ENCODE data around the gene GDPD5.

The GDPD5 gene

DNA sequence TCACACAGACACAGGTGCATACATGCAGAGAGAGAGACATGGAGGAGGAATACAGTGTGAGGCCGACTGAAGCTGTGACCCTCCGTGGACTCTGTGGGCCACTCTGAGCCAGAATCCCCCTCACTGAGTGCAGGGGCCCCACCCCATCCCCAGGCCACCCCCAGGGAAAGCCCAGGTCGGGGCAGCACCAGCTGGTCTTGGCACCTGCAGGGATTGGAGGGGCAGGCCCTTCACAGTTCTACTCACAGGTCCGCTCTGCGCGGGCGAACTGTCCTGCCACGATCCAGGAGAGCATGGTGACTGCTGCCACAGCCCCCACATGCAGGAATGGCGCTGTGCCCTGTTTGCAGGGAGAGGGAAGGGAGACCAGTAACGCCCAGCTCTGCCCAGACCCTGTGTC, 76.5 kb downstream of the GDPD5 start:
- H3K9ac ChIP-seq (ENCODE audit: low read length), result no peak overlapping the region
- H3K9me3 ChIP-seq (ENCODE audit: control insufficient read depth, insufficient read depth, low read depth, low read length), result no peaks in the 10 kb centered on the region
- H3K4me1 ChIP-seq (ENCODE audit: control insufficient read depth, insufficient read depth, low read length), result no peaks in the 10 kb centered on the region
- H3K36me3 ChIP-seq (ENCODE audit: control insufficient read depth, insufficient read depth, low read length), result no peaks in the 10 kb centered on the region
- no peak overlapping the region for H3K4me3 ChIP-seq (ENCODE audit: low read depth, low read length)
- H3K27me3 ChIP-seq (ENCODE audit: control insufficient read depth, insufficient read depth, low read length), result no peaks in the 10 kb centered on the region
- no peak overlapping the region for H3K27ac ChIP-seq (ENCODE audit: low read depth, low read length)

- no peaks in the 10 kb centered on the region for H3K9me3 ChIP-seq (ENCODE audit: control insufficient read depth, insufficient read depth, low read depth, low read length)
- no peak overlapping the region for H3K27ac ChIP-seq (ENCODE audit: low read depth, low read length)
- no peaks in the 10 kb centered on the region for H3K36me3 ChIP-seq (ENCODE audit: control insufficient read depth, insufficient read depth, low read length)
- no peaks in the 10 kb centered on the region for H3K4me1 ChIP-seq (ENCODE audit: control insufficient read depth, insufficient read depth, low read length)
- no peak overlapping the region for H3K4me3 ChIP-seq (ENCODE audit: low read depth, low read length)
- no peaks in the 10 kb centered on the region for H3K27me3 ChIP-seq (ENCODE audit: control insufficient read depth, insufficient read depth, low read length)
- no peak overlapping the region for H3K9ac ChIP-seq (ENCODE audit: low read length)
Observed at GRCh38 chr11:75447415-75447814, 78.3 kb downstream of the GDPD5 start.

- no peak overlapping the region for H3K27ac ChIP-seq (ENCODE audit: low read depth, low read length)
- H3K36me3 ChIP-seq (ENCODE audit: control insufficient read depth, insufficient read depth, low read length), result no peaks in the 10 kb centered on the region
- no peaks in the 10 kb centered on the region for H3K4me1 ChIP-seq (ENCODE audit: control insufficient read depth, insufficient read depth, low read length)
- H3K4me3 ChIP-seq (ENCODE audit: low read depth, low read length), result no peak overlapping the region
- no peaks in the 10 kb centered on the region for H3K9me3 ChIP-seq (ENCODE audit: control insufficient read depth, insufficient read depth, low read depth, low read length)
- no peaks in the 10 kb centered on the region for H3K27me3 ChIP-seq (ENCODE audit: control insufficient read depth, insufficient read depth, low read length)
- no peak overlapping the region for H3K9ac ChIP-seq (ENCODE audit: low read length)
Observed at GRCh38 chr11:75445315-75445953, 80.3 kb downstream of the GDPD5 start.

DNA sequence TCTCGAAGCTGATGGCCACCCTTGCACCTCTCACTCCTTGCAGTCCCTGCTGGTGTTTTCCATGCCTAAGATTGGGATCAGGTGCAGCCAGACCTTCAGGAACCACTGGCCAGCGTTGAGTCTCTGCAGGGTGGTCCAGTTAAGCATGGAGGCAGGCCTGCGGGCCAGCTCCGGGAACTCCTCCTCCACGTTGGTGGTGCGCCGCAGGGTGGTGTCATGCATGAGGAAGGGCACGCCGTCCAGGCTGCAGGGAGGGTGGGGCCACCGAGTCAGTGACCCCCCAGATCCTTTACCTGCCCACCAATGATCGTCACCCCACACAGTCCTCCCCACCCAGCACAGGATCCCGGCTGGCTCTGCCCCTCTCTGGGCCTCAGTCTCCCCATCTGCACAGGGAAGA, 82.7 kb downstream of the GDPD5 start:
- no peak overlapping the region for H3K4me3 ChIP-seq (ENCODE audit: low read depth, low read length)
- H3K27me3 ChIP-seq (ENCODE audit: control insufficient read depth, insufficient read depth, low read length), result no peaks in the 10 kb centered on the region
- no peaks in the 10 kb centered on the region for H3K36me3 ChIP-seq (ENCODE audit: control insufficient read depth, insufficient read depth, low read length)
- no peak overlapping the region for H3K27ac ChIP-seq (ENCODE audit: low read depth, low read length)
- H3K9me3 ChIP-seq (ENCODE audit: control insufficient read depth, insufficient read depth, low read depth, low read length), result no peaks in the 10 kb centered on the region
- H3K4me1 ChIP-seq (ENCODE audit: control insufficient read depth, insufficient read depth, low read length), result peaks cover 11% of the 10 kb centered on the region; the same call in 1 of the 2 replicates
- H3K9ac ChIP-seq (ENCODE audit: low read length), result no peak overlapping the region

DNA sequence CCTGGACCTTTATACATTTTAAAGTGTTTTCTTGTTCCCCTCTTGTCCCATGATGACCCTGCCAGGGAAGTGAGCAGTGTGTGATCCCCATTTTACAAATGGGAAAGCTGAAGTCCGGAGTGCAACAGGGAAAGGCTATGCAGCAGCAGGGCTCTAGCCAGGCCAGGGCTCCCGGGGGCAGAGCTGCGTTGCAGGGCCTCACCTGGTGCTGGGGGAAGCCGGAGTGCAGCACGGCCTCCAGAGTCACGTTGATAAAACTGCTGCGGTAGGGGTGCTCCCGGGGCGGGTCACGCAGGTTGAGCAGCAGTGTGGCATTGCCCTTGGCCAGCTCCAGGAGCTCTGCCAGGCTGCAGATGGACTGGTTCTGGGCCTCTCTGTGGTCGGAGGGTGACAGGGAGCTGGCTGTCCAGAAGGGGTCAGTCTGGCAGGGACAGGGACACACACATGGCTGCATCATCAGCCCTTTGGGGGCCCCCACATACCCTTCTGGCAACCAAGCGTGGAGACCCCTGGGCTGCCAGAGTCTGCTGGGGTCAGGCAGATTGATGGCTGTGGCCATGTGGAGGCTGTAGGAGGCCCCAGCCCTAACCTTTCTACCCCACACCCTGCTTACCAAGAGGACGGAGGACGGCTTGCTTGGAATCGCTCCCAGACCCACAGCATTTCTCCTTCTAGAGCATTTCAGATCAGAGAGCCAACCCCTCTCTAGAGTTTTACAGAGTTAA, 83.4 kb downstream of the GDPD5 start:
- Histone ChIP-seq H3K9me3 (ENCODE audit: control insufficient read depth, insufficient read depth, low read depth, low read length) (no peaks in the 10 kb centered on the region), H3K4me1 (ENCODE audit: control insufficient read depth, insufficient read depth, low read length) (peaks cover 11% of the 10 kb centered on the region; the same call in 1 of the 2 replicates), H3K27me3 (ENCODE audit: control insufficient read depth, insufficient read depth, low read length) (no peaks in the 10 kb centered on the region), H3K36me3 (ENCODE audit: control insufficient read depth, insufficient read depth, low read length) (no peaks in the 10 kb centered on the region), H3K27ac (ENCODE audit: low read depth, low read length) (no peak overlapping the region), H3K9ac (ENCODE audit: low read length) (no peak overlapping the region), H3K4me3 (ENCODE audit: low read depth, low read length) (no peak overlapping the region)

GRCh38 chr11:75441804-75442132, 84.0 kb downstream of the GDPD5 start:
- Histone ChIP-seq H3K9ac (ENCODE audit: low read length) (no peak overlapping the region), H3K4me1 (ENCODE audit: control insufficient read depth, insufficient read depth, low read length) (peaks cover 11% of the 10 kb centered on the region; the same call in 1 of the 2 replicates), H3K27ac (ENCODE audit: low read depth, low read length) (no peak overlapping the region), H3K4me3 (ENCODE audit: low read depth, low read length) (no peak overlapping the region), H3K36me3 (ENCODE audit: control insufficient read depth, insufficient read depth, low read length) (no peaks in the 10 kb centered on the region), H3K9me3 (ENCODE audit: control insufficient read depth, insufficient read depth, low read depth, low read length) (no peaks in the 10 kb centered on the region), H3K27me3 (ENCODE audit: control insufficient read depth, insufficient read depth, low read length) (no peaks in the 10 kb centered on the region)

GRCh38 chr11:75440960-75441803, 84.6 kb downstream of the GDPD5 start:
- no peak overlapping the region for H3K4me3 ChIP-seq (ENCODE audit: low read depth, low read length)
- 0 out of 2 replicates have a peak, but pooled peaks cover 4% of the 10 kb centered on the region for H3K36me3 ChIP-seq (ENCODE audit: control insufficient read depth, insufficient read depth, low read length)
- peaks cover 11% of the 10 kb centered on the region; the same call in 1 of the 2 replicates for H3K4me1 ChIP-seq (ENCODE audit: control insufficient read depth, insufficient read depth, low read length)
- H3K9me3 ChIP-seq (ENCODE audit: control insufficient read depth, insufficient read depth, low read depth, low read length), result no peaks in the 10 kb centered on the region
- H3K9ac ChIP-seq (ENCODE audit: low read length), result no peak overlapping the region
- no peaks in the 10 kb centered on the region for H3K27me3 ChIP-seq (ENCODE audit: control insufficient read depth, insufficient read depth, low read length)
- H3K27ac ChIP-seq (ENCODE audit: low read depth, low read length), result no peak overlapping the region

GRCh38 chr11:75439495-75440120, 86.1 kb downstream of the GDPD5 start:
- 0 out of 2 replicates have a peak, but pooled peaks cover 4% of the 10 kb centered on the region for H3K36me3 ChIP-seq (ENCODE audit: control insufficient read depth, insufficient read depth, low read length)
- peaks cover 11% of the 10 kb centered on the region; the same call in 1 of the 2 replicates for H3K4me1 ChIP-seq (ENCODE audit: control insufficient read depth, insufficient read depth, low read length)
- H3K9ac ChIP-seq (ENCODE audit: low read length), result no peak overlapping the region
- H3K4me3 ChIP-seq (ENCODE audit: low read depth, low read length), result no peak overlapping the region
- H3K9me3 ChIP-seq (ENCODE audit: control insufficient read depth, insufficient read depth, low read depth, low read length), result no peaks in the 10 kb centered on the region
- H3K27ac ChIP-seq (ENCODE audit: low read depth, low read length), result no peak overlapping the region
- H3K27me3 ChIP-seq (ENCODE audit: control insufficient read depth, insufficient read depth, low read length), result no peaks in the 10 kb centered on the region

DNA sequence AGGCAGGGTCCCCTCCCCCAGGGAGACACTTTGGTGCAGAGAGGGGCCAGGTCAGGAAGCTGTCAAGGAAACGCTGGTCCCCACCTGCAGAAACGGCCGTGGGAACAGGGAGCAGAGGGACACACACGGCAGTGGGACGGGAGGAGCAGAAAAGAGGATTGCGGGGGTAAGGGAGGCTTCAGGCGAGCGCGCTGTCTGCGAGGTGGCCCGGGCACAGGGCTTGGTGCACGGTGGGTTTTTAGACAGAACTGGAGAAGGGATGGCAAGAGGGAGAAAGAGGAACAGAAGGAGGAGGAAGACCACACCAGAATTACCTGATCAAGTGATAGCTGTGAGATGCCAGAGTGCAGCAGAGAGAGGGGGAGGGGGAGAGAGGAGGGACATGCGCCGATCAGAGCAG, 86.7 kb downstream of the GDPD5 start:
- Histone ChIP-seq H3K27ac (ENCODE audit: low read depth, low read length) (no peak overlapping the region), H3K4me1 (ENCODE audit: control insufficient read depth, insufficient read depth, low read length) (peaks cover 11% of the 10 kb centered on the region; the same call in 1 of the 2 replicates), H3K4me3 (ENCODE audit: low read depth, low read length) (no peak overlapping the region), H3K9ac (ENCODE audit: low read length) (no peak overlapping the region), H3K27me3 (ENCODE audit: control insufficient read depth, insufficient read depth, low read length) (peaks cover under 1% of the 10 kb centered on the region; the same call in 1 of the 2 replicates), H3K9me3 (ENCODE audit: control insufficient read depth, insufficient read depth, low read depth, low read length) (no peaks in the 10 kb centered on the region), H3K36me3 (ENCODE audit: control insufficient read depth, insufficient read depth, low read length) (0 out of 2 replicates have a peak, but pooled peaks cover 4% of the 10 kb centered on the region)

GRCh38 chr11:75437966-75438659, 87.6 kb downstream of the GDPD5 start:
- H3K4me3 ChIP-seq (ENCODE audit: low read depth, low read length), result no peak overlapping the region
- H3K9me3 ChIP-seq (ENCODE audit: control insufficient read depth, insufficient read depth, low read depth, low read length), result no peaks in the 10 kb centered on the region
- H3K4me1 ChIP-seq (ENCODE audit: control insufficient read depth, insufficient read depth, low read length), result peaks cover 15% of the 10 kb centered on the region
- 0 out of 2 replicates have a peak, but pooled peaks cover 4% of the 10 kb centered on the region for H3K36me3 ChIP-seq (ENCODE audit: control insufficient read depth, insufficient read depth, low read length)
- peaks cover 10% of the 10 kb centered on the region for H3K27me3 ChIP-seq (ENCODE audit: control insufficient read depth, insufficient read depth, low read length)
- no peak overlapping the region for H3K9ac ChIP-seq (ENCODE audit: low read length)
- H3K27ac ChIP-seq (ENCODE audit: low read depth, low read length), result no peak overlapping the region

Measured in HUES6 (cell line).